Thyroid gland (tissue), 4 donors: ENCODE data around the gene ADM2.

Experiments
- POLR2A ChIP-seq, 2 donors: fragments of 450-650 bp; IDR thresholded peaks; one replicate each; pipeline ENCODE4 v1.6.1; 2017; ENCODE audit warnings: antibody characterized with exemption in 2 of 2, mild to moderate bottlenecking in 2 of 2, moderate library complexity in 1 of 2
- TF ChIP-seq, protein P1 (sequence below), 6 experiments: fragments of 200-600 bp in 3 of 6; fragments of 450-650 bp in 3 of 6; sonication (generic) in 3 of 6; IDR thresholded peaks; one replicate each; pipeline ENCODE4 v1.5.1; 2016 to 2019; ENCODE audit warnings: antibody characterized with exemption in 6 of 6, mild to moderate bottlenecking in 2 of 6, inconsistent platforms in 1 of 6, moderate library complexity in 1 of 6

- TF ChIP-seq POLR2A (IDR thresholded peaks at IDR 0.05), result no peak
- TF ChIP-seq, protein P1, sequence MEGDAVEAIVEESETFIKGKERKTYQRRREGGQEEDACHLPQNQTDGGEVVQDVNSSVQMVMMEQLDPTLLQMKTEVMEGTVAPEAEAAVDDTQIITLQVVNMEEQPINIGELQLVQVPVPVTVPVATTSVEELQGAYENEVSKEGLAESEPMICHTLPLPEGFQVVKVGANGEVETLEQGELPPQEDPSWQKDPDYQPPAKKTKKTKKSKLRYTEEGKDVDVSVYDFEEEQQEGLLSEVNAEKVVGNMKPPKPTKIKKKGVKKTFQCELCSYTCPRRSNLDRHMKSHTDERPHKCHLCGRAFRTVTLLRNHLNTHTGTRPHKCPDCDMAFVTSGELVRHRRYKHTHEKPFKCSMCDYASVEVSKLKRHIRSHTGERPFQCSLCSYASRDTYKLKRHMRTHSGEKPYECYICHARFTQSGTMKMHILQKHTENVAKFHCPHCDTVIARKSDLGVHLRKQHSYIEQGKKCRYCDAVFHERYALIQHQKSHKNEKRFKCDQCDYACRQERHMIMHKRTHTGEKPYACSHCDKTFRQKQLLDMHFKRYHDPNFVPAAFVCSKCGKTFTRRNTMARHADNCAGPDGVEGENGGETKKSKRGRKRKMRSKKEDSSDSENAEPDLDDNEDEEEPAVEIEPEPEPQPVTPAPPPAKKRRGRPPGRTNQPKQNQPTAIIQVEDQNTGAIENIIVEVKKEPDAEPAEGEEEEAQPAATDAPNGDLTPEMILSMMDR (IDR thresholded peaks at IDR 0.05), result no peak
Measured at GRCh38 chr22:50464451-50464850, 16.9 kb upstream of the ADM2 start.
